DND-41 (cell line): ENCODE data around the gene TK2.

Experiments used
- CTCF ChIP-seq: IDR thresholded peaks from 2 replicates; pipeline ENCODE4 v1.5.1; 2012; ENCODE audit warnings: borderline replicate concordance, low read length, moderate library complexity, mild to moderate bottlenecking; ENCODE audit not compliant: poor library complexity, severe bottlenecking; ENCODE audit errors: extremely low read depth
- EZH2 ChIP-seq: IDR thresholded peaks from 3 replicates; pipeline ENCODE4 v1.6.1; 2012; ENCODE audit warnings: borderline replicate concordance, low read depth, mild to moderate bottlenecking, moderate library complexity, low read length, inconsistent platforms; ENCODE audit not compliant: severe bottlenecking

DNA sequence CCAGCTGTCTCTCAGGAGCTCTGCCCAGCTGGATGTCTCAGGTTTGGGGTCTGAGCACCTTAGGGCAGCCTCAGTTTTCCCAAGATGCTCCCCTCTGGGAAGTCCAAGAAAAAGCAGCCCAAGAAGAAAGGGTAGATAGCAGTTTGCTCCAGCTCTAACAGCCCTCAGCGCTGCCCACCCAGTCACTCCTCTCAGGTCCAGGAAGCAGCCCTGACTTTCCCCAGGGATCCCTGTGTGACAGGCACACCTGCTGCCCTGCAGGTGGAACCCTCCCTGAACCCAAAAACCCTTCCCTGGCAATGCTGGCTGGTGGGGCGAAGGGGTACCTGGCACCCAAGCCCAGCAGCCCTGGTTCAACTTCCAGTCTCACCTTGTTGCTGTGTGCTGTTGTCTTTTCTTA lies 74.7 kb downstream of the TK2 start:
- TF ChIP-seq CTCF (no peak), EZH2 (no peak)
